Mucosa of descending colon (tissue), 3 donors: ENCODE measurements around the gene STMN3. TPM values are rescaled to one million over a fixed set of nuclear protein-coding genes. Genes with fewer than 3 reads are reported as not detected.
"Not testable (repeated sequence)": the region's sequence is repeated elsewhere in the genome, so short reads cannot be mapped to it uniquely, and the experiment has no call there.

Experiments
- ATAC-seq: fragments of 200-7000 bp; cut with Tn5 transposase; one replicate; pipeline ENCODE4 v1.9.1; 2020; ENCODE audit warnings: mild to moderate bottlenecking, moderate library complexity
- DNase-seq, 3 donors: peaks; one replicate each; pipeline ENCODE4 v3.0.0-alpha.2; 2020
- H3K36me3 ChIP-seq: fragments of 200-600 bp; one replicate; pipeline ENCODE4 v1.8.0; 2021; ENCODE audit warnings: low read depth, mild to moderate bottlenecking
- H3K4me1 ChIP-seq: fragments of 200-600 bp; one replicate; pipeline ENCODE4 v1.8.0; 2021; ENCODE audit warnings: low read depth, mild to moderate bottlenecking
- H3K4me3 ChIP-seq: fragments of 200-600 bp; one replicate; pipeline ENCODE4 v1.8.0; 2021; ENCODE audit warnings: mild to moderate bottlenecking
- H3K9me3 ChIP-seq: fragments of 200-600 bp; one replicate; pipeline ENCODE4 v1.8.0; 2021; ENCODE audit warnings: mild to moderate bottlenecking
- intact Hi-C, 2 donors: fragments of 100-400 bp; cut with DNase I in 1 of 2; cut with micrococcal nuclease in 1 of 2; formaldehyde crosslinking; loops; one replicate each; pipeline versions ENCODE4 v1.11.0 to v1.11.1; 2022; cut with DNase I, micrococcal nuclease
- total RNA-seq, 3 donors: library from RNA; stranded (reverse); fragmentation: NEBNext Ultra II Directional in 2 of 3; extraction: Animal tissue kit (Norgen Biotek cat#: 25700) in 2 of 3; gene quantifications; one replicate each; pipeline versions ENCODE4 v1.2.1 to v1.2.4, GENCODE V29; 2021 to 2023
- TF ChIP-seq, protein P1 (sequence below): fragments of 200-600 bp; IDR thresholded peaks from one replicate; pipeline ENCODE4 v1.8.0; 2022; ENCODE audit warnings: antibody characterized with exemption, mild to moderate bottlenecking
- donor health status: DM: no; HTN: no; CAD: no; lungs with moderate emphysema.
- donor health status: DM: no; HTN: no; CAD: no.
- donor health status: DM: no; HTN: yes; CAD: no.

Gene STMN3
- total RNA-seq, 3 donors from 2014 or later, result 2.7 to 19.7 (median 6.7) TPM

DNA sequence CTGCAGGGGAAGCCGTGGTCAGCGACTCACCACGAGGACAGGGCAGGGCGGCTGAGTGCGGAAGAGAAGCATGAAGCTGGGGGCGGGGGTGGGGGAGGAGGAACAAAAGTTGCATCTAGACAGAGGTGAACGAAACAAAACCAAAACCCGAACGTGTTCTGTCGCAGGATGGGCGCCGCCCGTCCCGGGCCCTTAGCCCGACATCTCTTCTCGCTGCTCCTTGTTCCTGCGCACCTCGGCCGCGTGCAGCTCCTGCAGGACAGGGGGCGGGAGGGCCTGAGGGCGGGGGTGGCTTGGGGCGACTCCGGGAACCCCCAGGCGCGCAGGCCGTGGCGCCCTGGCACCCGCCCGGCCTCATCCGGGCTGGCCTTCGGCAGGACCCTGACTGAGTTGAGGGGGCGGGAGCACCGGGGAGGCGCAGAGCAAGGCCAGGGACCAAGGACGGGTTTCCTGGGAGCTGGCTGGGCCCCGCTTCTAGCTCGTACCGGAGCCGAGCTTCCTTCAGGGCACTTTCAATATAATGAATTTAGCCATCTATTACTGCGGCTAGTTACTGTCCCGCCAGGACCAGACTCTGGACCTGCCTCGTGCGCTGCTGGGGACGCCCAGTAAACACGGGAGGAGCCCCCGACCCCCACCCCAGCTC, 12.0 kb downstream of the STMN3 start:
- intact Hi-C loops, result no loop called here
- TF ChIP-seq, protein P1, sequence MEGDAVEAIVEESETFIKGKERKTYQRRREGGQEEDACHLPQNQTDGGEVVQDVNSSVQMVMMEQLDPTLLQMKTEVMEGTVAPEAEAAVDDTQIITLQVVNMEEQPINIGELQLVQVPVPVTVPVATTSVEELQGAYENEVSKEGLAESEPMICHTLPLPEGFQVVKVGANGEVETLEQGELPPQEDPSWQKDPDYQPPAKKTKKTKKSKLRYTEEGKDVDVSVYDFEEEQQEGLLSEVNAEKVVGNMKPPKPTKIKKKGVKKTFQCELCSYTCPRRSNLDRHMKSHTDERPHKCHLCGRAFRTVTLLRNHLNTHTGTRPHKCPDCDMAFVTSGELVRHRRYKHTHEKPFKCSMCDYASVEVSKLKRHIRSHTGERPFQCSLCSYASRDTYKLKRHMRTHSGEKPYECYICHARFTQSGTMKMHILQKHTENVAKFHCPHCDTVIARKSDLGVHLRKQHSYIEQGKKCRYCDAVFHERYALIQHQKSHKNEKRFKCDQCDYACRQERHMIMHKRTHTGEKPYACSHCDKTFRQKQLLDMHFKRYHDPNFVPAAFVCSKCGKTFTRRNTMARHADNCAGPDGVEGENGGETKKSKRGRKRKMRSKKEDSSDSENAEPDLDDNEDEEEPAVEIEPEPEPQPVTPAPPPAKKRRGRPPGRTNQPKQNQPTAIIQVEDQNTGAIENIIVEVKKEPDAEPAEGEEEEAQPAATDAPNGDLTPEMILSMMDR, result no peak
- no peak overlapping the region for H3K4me3 ChIP-seq
- ATAC-seq (peak; percentile 33), DNase-seq (peak in 2 of 3 donors; percentile 48 to 70)
- H3K4me1 ChIP-seq, result peaks cover 4% of the 10 kb centered on the region
- no peaks in the 10 kb centered on the region for H3K9me3 ChIP-seq
- no peaks in the 10 kb centered on the region for H3K36me3 ChIP-seq

DNA sequence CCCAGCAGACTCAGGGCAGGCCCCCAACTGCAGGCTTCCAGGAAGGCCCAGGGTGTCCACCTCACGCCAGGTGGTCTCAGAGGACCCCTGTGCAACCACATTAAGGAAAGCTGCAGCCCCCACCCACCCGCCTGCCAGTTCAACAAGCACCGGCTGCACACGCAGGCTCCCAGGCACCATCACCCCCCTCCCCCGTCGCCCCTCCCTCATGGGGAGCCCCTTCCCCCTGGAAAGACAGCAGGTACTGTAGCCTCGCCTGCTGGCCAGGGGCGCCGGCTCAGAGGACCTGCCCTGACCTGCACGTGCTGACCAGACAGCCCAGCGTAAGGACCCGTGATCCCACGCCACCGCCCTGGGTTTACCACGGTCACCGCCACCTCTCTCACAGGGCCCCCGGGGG, 12.5 kb downstream of the STMN3 start:
- ATAC-seq, H3K4me3 ChIP-seq: not testable (repeated sequence)

DNA sequence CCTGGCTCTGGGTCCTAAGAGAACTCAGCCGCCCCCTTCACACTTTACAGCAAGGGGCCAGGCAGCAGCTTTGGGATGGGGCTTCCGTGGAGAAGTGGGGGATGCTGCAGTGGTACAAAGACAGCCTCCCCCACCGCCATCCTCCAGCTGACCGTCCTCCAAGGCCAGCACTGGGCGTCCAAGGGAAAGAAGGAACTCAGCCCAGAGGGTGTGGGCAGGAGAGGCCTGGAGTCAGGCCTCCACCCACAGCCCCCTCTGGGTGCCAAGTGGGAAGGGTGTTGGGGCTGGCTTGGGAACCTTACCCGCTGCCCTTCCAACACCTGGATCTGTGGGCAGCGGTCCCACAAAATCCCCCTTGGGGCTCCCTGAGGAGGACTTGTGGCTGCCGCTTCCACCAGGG, 13.1 kb downstream of the STMN3 start:
- Histone ChIP-seq H3K36me3 (no peaks in the 10 kb centered on the region), H3K9me3 (no peaks in the 10 kb centered on the region), H3K4me3 (no peak overlapping the region), H3K4me1 (peaks cover 4% of the 10 kb centered on the region)
- intact Hi-C loops, result no loop called here
- no peak for ATAC-seq
- DNase-seq, result peak in 1 of 3 donors; percentile 59
- TF ChIP-seq, protein P1, result no peak

More for the DNA sequence above, 12.5 kb downstream of the STMN3 start:
- H3K9me3 ChIP-seq, H3K36me3 ChIP-seq, H3K4me1 ChIP-seq, intact Hi-C loops: not testable (repeated sequence)
- DNase-seq, result peak in 2 of 3 donors; percentile 55 to 79

DNA sequence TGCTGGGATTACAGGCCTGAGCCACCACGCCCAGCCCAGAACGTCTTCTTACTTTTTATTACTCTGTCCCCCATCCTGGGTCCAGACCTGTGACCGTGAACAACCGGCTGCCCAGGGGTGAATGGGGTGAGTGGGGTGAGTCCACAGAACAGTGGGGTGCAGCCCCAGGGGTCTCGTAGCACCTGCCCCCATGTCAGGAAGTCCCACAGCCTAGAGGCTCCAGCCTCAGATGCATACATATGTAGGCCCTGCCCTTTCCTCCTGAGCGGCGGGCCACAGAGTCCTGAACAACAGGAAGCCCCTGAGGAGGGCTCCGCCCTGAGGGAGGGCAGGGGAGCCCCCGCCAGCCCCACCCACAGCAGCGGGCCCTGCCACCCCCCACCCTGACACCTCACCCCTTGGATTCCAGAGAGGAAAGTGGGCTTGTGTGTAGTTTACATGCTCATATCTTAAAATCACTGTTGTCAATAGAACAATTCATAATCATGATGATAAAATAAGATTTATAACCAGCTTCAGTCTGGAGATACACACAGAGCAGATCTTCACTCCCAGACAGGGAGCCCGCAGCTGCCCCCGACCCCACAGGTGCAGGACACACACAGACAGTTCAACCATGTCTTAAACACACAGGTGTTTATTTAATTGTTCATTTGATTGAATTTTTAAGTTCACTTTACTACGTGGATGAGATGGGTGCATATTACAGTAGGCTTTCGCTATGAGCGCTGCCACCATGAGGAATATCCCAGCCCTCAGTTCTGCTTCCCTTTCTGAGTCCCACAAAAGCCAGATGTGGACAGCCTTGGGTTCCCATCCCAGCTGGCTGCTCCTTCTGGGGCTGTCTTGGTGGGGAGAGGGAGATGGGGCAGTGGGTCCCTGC, 13.9 kb downstream of the STMN3 start:
- intact Hi-C loops, result no loop called here
- Histone ChIP-seq H3K9me3 (no peaks in the 10 kb centered on the region), H3K4me3 (no peak overlapping the region), H3K36me3 (no peaks in the 10 kb centered on the region), H3K4me1 (peaks cover 4% of the 10 kb centered on the region)
- ATAC-seq (peak; percentile 34), DNase-seq (peak; percentile 51 to 91 (median 63))
- TF ChIP-seq, protein P1, result no peak

DNA sequence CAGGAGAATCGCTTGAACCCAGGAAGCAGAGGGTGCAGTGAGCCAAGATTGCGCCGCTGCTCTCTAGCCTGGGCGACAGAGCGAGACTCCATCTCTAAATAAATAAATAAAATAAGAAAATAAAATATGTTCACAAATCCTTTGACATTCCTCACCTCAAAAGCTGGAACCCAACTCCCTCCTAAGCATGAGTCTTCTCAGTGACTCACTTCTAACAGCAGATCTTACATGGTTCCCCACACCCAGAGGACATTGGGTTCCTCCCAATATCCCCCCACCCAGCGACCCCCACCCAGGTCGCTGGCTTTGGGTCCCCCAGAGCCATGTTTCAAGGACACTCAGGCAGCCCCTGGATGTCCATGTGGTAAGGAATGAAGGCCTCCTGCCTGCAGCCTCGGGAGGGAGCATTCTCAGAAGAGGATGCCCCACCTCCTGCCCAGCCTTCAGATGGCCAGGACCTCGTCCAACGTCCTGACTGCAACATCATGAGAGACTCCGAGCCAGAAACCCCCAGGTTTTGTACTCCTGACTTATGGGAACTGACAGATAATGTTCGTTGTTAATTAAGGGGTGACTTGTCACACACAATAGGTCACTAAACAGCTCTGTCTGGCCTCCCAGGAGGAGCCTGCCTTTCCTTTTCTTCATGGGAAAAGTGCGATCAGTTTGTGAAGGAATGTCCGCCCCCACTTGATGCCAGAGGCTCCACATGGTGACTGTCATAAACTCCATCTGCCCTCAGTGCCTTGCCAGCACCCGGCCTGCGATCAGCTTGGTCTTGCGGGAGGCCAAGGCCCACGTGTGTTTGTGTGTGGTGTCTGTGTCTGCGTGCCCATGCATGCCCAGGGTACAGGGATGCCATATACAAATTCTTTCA, 16.2 kb downstream of the STMN3 start:
- intact Hi-C loops, result no loop called here
- Histone ChIP-seq H3K36me3 (no peaks in the 10 kb centered on the region), H3K4me1 (no peaks in the 10 kb centered on the region), H3K9me3 (no peaks in the 10 kb centered on the region), H3K4me3 (no peak overlapping the region)
- no peak for ATAC-seq
- TF ChIP-seq, protein P1, result no peak
- no peak for DNase-seq
